DND-41 (cell line): ENCODE results near the gene OSCP1.

Source experiments
- EZH2 ChIP-seq: IDR thresholded peaks from 3 replicates; pipeline ENCODE4 v1.6.1; 2012; ENCODE audit warnings: borderline replicate concordance, low read depth, mild to moderate bottlenecking, moderate library complexity, low read length, inconsistent platforms; ENCODE audit not compliant: severe bottlenecking
- TF ChIP-seq, protein P1 (sequence below): IDR thresholded peaks from 2 replicates; pipeline ENCODE4 v1.5.1; 2012; ENCODE audit warnings: borderline replicate concordance, low read length, moderate library complexity, mild to moderate bottlenecking; ENCODE audit not compliant: poor library complexity, severe bottlenecking; ENCODE audit errors: extremely low read depth

DNA sequence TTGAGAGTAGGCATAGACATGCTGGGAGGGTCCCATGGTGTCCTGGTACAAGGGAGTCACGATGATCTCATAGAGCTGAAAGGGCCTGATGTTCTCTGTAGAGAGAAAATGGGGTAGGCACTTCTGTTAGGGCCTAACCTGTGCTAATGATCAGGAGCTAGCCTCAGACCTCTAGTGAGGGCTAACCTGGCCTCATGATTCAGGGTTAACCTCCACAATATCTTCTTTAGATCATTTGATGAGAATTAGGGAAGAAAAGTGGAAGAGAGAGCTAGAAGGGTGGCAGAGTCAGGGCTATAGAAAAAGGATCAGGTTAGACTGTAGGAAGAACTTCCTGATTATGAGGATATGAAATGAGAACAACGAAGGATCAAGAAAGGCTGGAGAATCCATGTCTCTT is 18.9 kb upstream of the OSCP1 start:
- TF ChIP-seq, protein P1, sequence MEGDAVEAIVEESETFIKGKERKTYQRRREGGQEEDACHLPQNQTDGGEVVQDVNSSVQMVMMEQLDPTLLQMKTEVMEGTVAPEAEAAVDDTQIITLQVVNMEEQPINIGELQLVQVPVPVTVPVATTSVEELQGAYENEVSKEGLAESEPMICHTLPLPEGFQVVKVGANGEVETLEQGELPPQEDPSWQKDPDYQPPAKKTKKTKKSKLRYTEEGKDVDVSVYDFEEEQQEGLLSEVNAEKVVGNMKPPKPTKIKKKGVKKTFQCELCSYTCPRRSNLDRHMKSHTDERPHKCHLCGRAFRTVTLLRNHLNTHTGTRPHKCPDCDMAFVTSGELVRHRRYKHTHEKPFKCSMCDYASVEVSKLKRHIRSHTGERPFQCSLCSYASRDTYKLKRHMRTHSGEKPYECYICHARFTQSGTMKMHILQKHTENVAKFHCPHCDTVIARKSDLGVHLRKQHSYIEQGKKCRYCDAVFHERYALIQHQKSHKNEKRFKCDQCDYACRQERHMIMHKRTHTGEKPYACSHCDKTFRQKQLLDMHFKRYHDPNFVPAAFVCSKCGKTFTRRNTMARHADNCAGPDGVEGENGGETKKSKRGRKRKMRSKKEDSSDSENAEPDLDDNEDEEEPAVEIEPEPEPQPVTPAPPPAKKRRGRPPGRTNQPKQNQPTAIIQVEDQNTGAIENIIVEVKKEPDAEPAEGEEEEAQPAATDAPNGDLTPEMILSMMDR, result no peak
- no peak for TF ChIP-seq EZH2
